Smooth muscle cell of the brain vasculature (primary cell): Measurements from ENCODE around the gene HIPK2.
A peak's percentile ranks its signal among the peaks of the same experiment; 100 is the strongest.

Experiments
- DNase-seq: peaks from one replicate; pipeline ENCODE4 v3.0.0-alpha.2; 2012; ENCODE audit warnings: low read depth, low spot score

The HIPK2 gene

DNA sequence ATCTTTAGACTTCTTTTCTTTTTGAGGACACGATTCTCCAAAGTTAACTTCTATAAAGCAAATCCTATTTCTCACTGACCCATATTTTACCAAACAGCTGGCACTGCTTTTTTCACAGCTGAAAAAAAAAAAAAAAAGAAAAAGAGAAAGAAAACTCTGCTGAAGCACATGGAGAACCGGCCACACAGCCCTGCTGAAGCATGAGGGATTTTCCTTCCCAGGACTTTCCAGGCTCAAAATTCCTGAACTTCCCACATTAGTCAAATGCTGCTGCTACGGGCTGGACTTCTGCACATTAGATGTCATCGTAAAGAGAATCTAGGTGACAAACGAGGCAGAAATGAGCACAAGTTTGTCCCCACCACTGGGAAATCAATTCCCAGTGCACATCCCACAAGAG is 25.2 kb downstream of the HIPK2 start:
- no peak for DNase-seq

DNA sequence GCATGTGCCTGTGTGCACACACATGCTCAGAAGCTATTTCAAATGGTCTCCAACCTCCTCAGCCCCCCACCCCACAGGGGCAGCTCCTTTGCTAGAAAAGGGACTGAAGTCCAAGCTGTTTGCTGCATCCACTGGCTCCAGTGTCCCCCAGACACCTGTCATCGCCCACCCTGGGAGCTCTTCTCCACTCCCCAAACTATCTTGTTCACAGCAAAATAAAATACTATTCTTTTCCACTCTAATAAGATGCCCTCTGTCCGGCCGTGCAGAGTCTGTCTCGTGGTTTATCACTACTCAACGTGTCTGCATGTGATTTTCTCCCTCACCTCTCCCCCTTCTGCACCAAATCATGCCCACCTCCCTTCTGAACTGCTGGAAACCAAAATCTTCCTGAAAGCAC is 25.6 kb downstream of the HIPK2 start:
- DNase-seq: no peak

GRCh38 chr7:139750459-139751095 is 27.2 kb downstream of the HIPK2 start:
- no peak for DNase-seq

- no peak for DNase-seq
These were observed 28.3 kb downstream of the HIPK2 start for GRCh38 chr7:139749545-139749944.

DNA sequence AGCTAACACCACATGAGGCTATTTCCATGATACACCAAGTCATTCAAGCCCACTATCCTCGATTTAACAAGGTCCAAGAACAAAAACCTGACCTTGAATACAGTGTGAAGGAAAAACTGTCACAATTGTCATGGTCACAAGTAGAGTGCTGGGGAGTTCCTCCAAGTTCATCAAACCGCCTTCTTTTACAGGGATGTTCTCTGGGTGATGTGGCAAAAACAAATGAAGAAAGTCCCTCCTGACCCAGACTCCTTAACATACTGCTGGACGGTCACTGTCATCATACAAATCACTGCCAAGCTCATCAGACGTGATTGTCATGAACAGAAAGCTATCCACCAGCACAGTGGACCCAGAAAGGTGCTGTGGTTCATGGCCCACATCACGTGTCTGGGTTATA is 28.9 kb downstream of the HIPK2 start:
- no peak for DNase-seq

GRCh38 chr7:139748373-139748765 is 29.4 kb downstream of the HIPK2 start:
- DNase-seq: no peak

GRCh38 chr7:139747662-139748372 is 30.0 kb downstream of the HIPK2 start:
- DNase-seq: no peak

DNA sequence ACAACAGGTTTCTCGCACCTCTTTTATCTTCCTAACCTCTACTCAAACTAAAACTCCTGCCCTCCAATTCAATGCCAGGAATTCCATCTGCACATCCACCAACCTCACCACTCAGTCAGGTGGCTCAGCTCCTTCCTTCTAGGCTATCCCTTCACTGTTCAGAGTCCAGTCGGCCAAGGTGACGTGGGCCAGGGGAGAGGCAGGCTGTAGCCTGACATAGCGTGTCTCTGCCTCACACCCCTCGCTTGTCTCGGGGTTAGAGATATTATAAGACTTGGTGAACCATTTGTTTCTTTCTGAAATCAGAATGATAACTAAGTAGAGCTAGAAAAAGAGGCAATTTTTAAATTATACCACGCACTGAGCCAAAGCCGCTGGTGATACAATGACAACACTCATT is 31.1 kb downstream of the HIPK2 start:
- DNase-seq: no peak

- peak; percentile 69 for DNase-seq
These were observed 32.1 kb downstream of the HIPK2 start for GRCh38 chr7:139745678-139746143.

DNA sequence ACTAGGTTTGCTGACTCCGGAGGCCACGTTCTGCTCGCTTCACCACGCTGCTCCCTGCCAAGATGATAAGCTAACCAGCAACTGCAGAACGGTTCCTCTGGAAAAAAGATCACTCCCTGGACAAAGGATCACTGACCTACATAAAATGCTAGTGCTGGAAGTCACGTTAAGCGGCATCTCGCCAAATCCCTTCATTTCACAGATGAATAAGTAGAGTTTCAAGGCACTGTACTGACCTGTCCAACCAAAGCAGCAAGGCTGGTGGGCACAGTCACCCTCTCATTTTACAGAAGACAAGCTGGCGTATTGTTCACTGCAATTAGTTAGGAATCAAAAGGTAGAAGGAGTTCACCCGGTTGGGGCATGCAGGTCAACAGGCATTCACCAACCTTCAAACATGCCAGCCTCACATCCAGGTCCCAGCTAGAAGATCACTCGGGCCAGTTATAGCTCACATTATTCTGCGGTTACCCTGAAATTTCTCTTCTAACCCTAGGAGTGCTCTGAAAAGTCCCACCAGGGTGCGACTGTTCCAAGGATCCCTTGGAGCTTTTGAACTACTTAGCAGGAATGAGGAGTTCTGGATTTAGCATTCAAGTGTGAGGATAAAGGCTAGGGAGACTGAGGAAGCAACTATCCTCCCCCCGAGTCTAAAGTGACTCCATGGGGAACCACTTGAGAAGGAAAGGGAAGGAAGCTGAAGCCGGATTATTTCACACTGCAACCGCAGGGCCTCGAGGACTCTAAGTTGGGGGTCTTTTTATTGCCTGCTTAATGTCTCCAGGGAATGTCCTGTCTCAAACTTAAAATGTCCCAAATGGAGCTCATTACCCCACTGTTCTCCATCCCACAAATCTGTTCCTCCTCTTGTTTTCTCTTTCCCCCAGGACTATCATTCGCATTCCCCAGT is 32.8 kb downstream of the HIPK2 start:
- DNase-seq: no peak

DNA sequence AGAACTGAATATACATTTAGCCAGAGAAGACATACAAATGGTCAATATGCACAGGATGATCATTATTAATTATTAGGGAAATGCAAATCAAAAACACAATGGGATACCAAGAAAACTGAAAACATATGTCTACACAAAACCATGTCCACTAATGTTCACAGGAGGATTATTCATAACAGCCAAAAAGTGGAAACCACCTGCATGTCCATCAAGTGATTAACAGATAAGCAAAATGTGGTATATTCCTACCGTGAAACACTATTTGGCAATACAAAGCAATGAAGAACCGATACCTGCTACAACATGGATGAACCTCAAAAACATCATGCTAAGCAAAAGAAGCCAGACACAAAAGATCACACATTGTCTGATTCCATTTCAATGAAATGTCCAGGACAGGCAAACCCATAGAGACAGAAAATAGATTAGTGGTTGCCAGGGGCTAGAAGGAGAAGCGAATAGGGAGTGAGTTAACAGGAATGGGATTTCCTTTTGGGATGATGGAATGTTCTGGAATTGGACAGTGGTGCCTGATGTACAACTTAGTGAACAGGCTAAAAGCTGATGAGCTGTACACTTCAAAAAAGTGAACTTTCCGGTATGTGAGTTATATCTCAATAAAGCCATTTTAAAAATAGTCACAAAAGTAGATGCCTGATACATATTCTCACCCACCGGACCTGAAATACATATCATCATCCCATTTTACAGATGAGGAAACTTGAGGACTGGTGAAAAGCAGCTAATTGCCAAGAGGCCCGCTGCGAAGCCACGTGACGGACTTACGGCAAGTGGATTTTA is 33.6 kb downstream of the HIPK2 start:
- no peak for DNase-seq

GRCh38 chr7:139743267-139743966 is 34.4 kb downstream of the HIPK2 start:
- DNase-seq: no peak

DNA sequence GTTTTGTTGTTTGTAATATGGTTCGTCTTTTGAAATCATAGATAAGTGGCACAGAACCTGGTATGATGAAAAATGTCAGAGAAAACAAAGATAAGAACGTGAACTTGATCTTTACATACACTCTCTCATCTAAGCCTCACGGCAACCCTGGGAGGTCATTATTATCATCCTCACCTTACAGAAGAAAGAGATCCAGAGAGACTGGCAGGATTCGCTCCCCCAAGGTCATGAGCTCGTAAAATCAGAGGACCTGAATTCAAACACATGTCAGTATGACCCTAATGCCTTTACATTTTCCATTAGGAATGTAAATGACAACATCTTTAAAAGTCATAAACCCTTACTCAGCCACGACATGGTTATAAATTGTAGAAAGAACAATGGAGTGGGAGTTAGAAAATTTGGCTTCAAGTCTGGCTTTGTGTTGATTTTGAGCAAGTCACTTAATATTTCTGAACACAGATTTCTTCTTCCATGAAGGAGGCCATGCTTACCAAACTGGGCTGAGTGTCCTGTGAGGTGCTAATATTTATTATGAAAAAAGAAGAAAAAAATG is 35.9 kb downstream of the HIPK2 start:
- DNase-seq: no peak

DNA sequence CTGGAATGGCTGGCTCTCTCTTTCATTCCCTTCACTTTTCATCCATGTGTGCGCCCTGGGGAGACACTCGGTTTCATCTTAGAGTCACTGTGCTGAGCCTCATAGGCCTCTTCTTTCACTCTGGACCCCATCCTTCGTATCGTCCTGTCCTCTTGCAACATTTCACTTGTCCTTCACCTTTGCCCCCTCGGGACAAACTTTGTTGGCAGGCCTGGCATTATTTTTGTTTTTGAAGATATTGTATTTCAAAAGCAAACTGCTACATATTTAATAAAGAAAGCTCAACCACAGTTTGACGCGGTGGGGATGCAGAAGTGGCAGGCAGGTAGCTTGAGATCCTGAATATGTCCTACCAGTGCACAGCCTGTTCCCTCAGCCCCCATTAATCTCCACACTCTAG is 36.6 kb downstream of the HIPK2 start:
- DNase-seq: no peak

DNA sequence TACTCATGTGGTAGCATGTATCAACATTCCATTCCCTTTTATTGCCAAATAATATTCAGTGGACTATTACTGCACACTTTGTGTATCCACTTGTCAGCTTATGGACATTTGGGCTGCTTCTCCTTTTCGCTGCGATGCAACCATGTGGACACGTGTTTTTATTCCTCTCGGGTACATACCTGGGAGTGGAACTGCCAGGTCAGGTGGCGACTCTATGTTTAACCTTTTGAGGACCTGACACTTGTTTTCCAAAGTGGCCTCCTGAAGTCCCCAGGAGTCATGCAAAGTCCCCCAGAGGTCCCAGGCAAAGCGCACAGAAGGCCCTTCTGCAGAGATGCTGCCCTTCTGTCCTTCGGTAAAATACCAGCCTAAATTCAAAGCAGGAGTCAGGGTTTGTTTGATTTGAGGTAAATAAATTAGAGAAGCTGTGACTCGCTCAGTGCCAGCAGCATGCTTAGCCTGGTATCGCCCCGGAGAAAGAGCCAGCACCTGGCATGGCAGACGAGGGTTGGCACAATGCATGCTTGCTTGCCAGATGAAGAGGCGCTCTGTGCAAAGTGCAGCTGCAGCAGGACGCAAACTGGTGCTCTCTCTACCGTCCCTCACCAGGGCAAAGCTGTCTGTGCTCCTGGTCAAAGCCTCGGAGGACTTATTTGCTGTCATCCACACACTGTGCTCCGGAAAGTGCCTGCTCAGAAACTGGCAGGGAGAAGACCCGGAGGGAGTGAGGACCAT is 37.8 kb downstream of the HIPK2 start:
- DNase-seq: no peak

- DNase-seq: no peak
These were observed 39.0 kb downstream of the HIPK2 start for GRCh38 chr7:139738772-139739171.

- DNase-seq: no peak
These were observed 39.7 kb downstream of the HIPK2 start for GRCh38 chr7:139738101-139738489.

GRCh38 chr7:139737221-139738100 is 40.3 kb downstream of the HIPK2 start:
- no peak for DNase-seq
